ENCODE measurements around the gene GGT5. TPM values are rescaled to one million over a fixed set of nuclear protein-coding genes. Genes with fewer than 3 reads are reported as not detected.
"Not testable (repeated sequence)": the region's sequence is repeated elsewhere in the genome, so short reads cannot be mapped to it uniquely, and the experiment has no call there.

The GGT5 gene
- total RNA-seq (0.21 and 0.35 TPM in 2 replicates), polyA plus RNA-seq (2.3 and 3.6 TPM in 2 replicates)

GRCh38 chr22:24245030-24245431 lies at the start of gene GGT5:
GGT5 (minus strand) TSS chr22:24245082; CDS start chr22:24244725, 357 bp downstream.
- H3K4me3 ChIP-seq; DNase-seq (ENCODE audit: low read depth in 1 of 2, low spot score in 1 of 2); H3K4me1 ChIP-seq (ENCODE audit: low read depth); H3K9me3 ChIP-seq (ENCODE audit: low read depth); H3K27me3 ChIP-seq; H3K27ac ChIP-seq; H3K36me3 ChIP-seq: not testable (repeated sequence)

GRCh38 chr22:24292202-24292830 lies 47.4 kb upstream of the GGT5 start:
- not testable (repeated sequence) for H3K9me3 ChIP-seq (ENCODE audit: low read depth); H3K27ac ChIP-seq; H3K4me3 ChIP-seq; DNase-seq (ENCODE audit: low read depth in 1 of 2, low spot score in 1 of 2); H3K27me3 ChIP-seq; H3K36me3 ChIP-seq
- H3K4me1 ChIP-seq (ENCODE audit: low read depth) = peaks cover 30% of the 10 kb centered on the region

GRCh38 chr22:24291515-24292201 lies 46.8 kb upstream of the GGT5 start:
- Histone ChIP-seq H3K9me3 (ENCODE audit: low read depth) (no peaks in the 10 kb centered on the region), H3K27ac (no peak overlapping the region), H3K36me3 (no peaks in the 10 kb centered on the region), H3K4me3 (no peak overlapping the region), H3K4me1 (ENCODE audit: low read depth) (peaks cover 30% of the 10 kb centered on the region), H3K27me3 (no peaks in the 10 kb centered on the region)
- TF ChIP-seq CTCF (IDR thresholded peaks at IDR 0.05; ENCODE audit: low read depth, low read length) = no peak
- no peak for DNase-seq (ENCODE audit: low read depth in 1 of 2, low spot score in 1 of 2)

GRCh38 chr22:24290459-24290858 lies 45.6 kb upstream of the GGT5 start:
- peaks cover 35% of the 10 kb centered on the region for H3K4me1 ChIP-seq (ENCODE audit: low read depth)
- no peaks in the 10 kb centered on the region for H3K36me3 ChIP-seq
- no peak overlapping the region for H3K4me3 ChIP-seq
- DNase-seq (ENCODE audit: low read depth in 1 of 2, low spot score in 1 of 2) = no peak
- no peaks in the 10 kb centered on the region for H3K9me3 ChIP-seq (ENCODE audit: low read depth)
- no peak for TF ChIP-seq CTCF (IDR thresholded peaks at IDR 0.05; ENCODE audit: low read depth, low read length)
- H3K27ac ChIP-seq = peak overlapping the region; percentile 93
- no peaks in the 10 kb centered on the region for H3K27me3 ChIP-seq

- no peak for DNase-seq (ENCODE audit: low read depth in 1 of 2, low spot score in 1 of 2)
- no peaks in the 10 kb centered on the region for H3K9me3 ChIP-seq (ENCODE audit: low read depth)
- no peaks in the 10 kb centered on the region for H3K27me3 ChIP-seq
- H3K36me3 ChIP-seq = no peaks in the 10 kb centered on the region
- H3K4me1 ChIP-seq (ENCODE audit: low read depth) = peaks cover 42% of the 10 kb centered on the region
- TF ChIP-seq CTCF (IDR thresholded peaks at IDR 0.05; ENCODE audit: low read depth, low read length) = no peak
- H3K4me3 ChIP-seq = no peak overlapping the region
- H3K27ac ChIP-seq = peak overlapping the region; percentile 93
These were observed 44.9 kb upstream of the GGT5 start for GRCh38 chr22:24289741-24290163.

- H3K27ac ChIP-seq = peak overlapping the region; percentile 93
- H3K36me3 ChIP-seq = no peaks in the 10 kb centered on the region
- H3K27me3 ChIP-seq = no peaks in the 10 kb centered on the region
- H3K9me3 ChIP-seq (ENCODE audit: low read depth) = no peaks in the 10 kb centered on the region
- no peak overlapping the region for H3K4me3 ChIP-seq
- peaks cover 45% of the 10 kb centered on the region for H3K4me1 ChIP-seq (ENCODE audit: low read depth)
- DNase-seq (ENCODE audit: low read depth in 1 of 2, low spot score in 1 of 2) = peak; percentile 23 to 81
- TF ChIP-seq CTCF (IDR thresholded peaks at IDR 0.05; ENCODE audit: low read depth, low read length) = no peak
These were observed 44.2 kb upstream of the GGT5 start for GRCh38 chr22:24289114-24289513.

GRCh38 chr22:24287801-24288200 lies 42.9 kb upstream of the GGT5 start:
- not testable (repeated sequence) for H3K27me3 ChIP-seq; DNase-seq (ENCODE audit: low read depth in 1 of 2, low spot score in 1 of 2); H3K4me3 ChIP-seq; H3K9me3 ChIP-seq (ENCODE audit: low read depth); H3K36me3 ChIP-seq
- peak overlapping the region; percentile 93 for H3K27ac ChIP-seq
- peaks cover 45% of the 10 kb centered on the region for H3K4me1 ChIP-seq (ENCODE audit: low read depth)

- H3K4me3 ChIP-seq; H3K27me3 ChIP-seq; H3K9me3 ChIP-seq (ENCODE audit: low read depth); DNase-seq (ENCODE audit: low read depth in 1 of 2, low spot score in 1 of 2); H3K27ac ChIP-seq; H3K36me3 ChIP-seq: not testable (repeated sequence)
- H3K4me1 ChIP-seq (ENCODE audit: low read depth) = peaks cover 45% of the 10 kb centered on the region
These were observed 42.3 kb upstream of the GGT5 start for GRCh38 chr22:24287212-24287611.

Data from cardiac muscle cell (in vitro differentiated cells and primary cell).